Stimulated activated CD4-positive, alpha-beta T cell treated with anti-CD3 and anti-CD28 coated beads, Interleukin-2, amount 100 ng/mL, for 48 hours (primary cell): ENCODE measurements around the gene MGST2.

ENCODE experiments used
- DNase-seq, 2 donors: peaks; one replicate each; pipeline ENCODE4 v3.0.0-alpha.2; 2020

MGST2 gene

GRCh38 chr4:139712882-139713281 is 47.3 kb downstream of the MGST2 start:
- no peak for DNase-seq

- DNase-seq: no peak
Measured at GRCh38 chr4:139715746-139716391, 50.2 kb downstream of the MGST2 start.

- DNase-seq: no peak
Measured at GRCh38 chr4:139718358-139718757, 52.7 kb downstream of the MGST2 start.

GRCh38 chr4:139718833-139719232 is 53.2 kb downstream of the MGST2 start:
- DNase-seq: no peak

- DNase-seq: no peak
Measured at GRCh38 chr4:139719381-139720101, 53.9 kb downstream of the MGST2 start.

- DNase-seq: no peak
Measured at GRCh38 chr4:139720806-139721205, 55.2 kb downstream of the MGST2 start.

- no peak for DNase-seq
Measured at GRCh38 chr4:139721789-139722188, 56.2 kb downstream of the MGST2 start.

- no peak for DNase-seq
Measured at GRCh38 chr4:139725236-139725635, 59.6 kb downstream of the MGST2 start.

- DNase-seq: no peak
Measured at GRCh38 chr4:139726615-139727014, 61.0 kb downstream of the MGST2 start.

- no peak for DNase-seq
Measured at GRCh38 chr4:139728146-139728545, 62.5 kb downstream of the MGST2 start.

- no peak for DNase-seq
Measured at GRCh38 chr4:139728840-139729239, 63.2 kb downstream of the MGST2 start.

- DNase-seq: no peak
Measured at GRCh38 chr4:139732991-139733570, 67.5 kb downstream of the MGST2 start.

GRCh38 chr4:139734201-139734874 is 68.7 kb downstream of the MGST2 start:
- DNase-seq: no peak

- peak; percentile 45 to 59 for DNase-seq
Measured at GRCh38 chr4:139734875-139735380, 69.3 kb downstream of the MGST2 start.

- no peak for DNase-seq
Measured at GRCh38 chr4:139735381-139736273, 70.0 kb downstream of the MGST2 start.

- no peak for DNase-seq
Measured at GRCh38 chr4:139736274-139736660, 70.6 kb downstream of the MGST2 start.

- no peak for DNase-seq
Measured at GRCh38 chr4:139736661-139737060, 71.0 kb downstream of the MGST2 start.

- DNase-seq: no peak
Measured at GRCh38 chr4:139738846-139739613, 73.4 kb downstream of the MGST2 start.

GRCh38 chr4:139740121-139740520 is 74.5 kb downstream of the MGST2 start:
- no peak for DNase-seq

GRCh38 chr4:139740531-139741041 is 75.0 kb downstream of the MGST2 start:
- DNase-seq: no peak

- DNase-seq: no peak
Measured at GRCh38 chr4:139743027-139743426, 77.4 kb downstream of the MGST2 start.
